ENCODE results near the gene NCAPD2.

DNA sequence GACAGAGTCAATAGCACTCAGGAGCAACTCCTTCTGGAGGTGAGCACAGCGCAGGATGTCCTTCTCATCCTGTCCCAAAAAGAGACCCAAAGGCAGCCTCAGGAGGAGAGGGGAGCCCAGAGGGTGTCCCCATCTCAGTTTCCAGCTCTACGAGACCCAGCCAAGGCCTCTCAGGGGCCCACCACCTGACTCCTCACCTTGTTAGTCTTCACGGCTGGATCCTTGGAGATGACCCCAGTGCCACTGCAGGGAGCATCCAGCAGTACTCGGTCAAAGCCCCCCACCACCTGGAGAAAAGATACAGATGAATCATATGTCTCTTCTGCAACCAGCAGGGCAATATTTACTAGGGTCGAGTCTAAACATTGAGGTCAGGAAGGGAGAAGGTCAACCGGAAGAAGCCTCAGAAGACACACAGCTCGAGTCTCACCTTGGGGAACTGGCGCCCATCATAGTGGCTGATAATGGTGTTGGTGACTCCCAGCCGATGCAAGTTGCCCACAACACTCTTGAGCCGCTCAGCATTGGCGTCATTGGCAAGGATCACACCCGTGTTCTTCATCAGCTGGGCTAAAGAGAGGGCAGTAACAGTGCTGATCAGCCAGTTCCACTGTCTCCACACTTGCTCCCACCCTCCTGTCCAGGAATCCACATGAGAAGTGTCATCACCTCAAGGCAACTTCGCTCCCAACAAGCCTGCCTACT, 66.8 kb downstream of the NCAPD2 start:
- TF ChIP-seq, protein P1, sequence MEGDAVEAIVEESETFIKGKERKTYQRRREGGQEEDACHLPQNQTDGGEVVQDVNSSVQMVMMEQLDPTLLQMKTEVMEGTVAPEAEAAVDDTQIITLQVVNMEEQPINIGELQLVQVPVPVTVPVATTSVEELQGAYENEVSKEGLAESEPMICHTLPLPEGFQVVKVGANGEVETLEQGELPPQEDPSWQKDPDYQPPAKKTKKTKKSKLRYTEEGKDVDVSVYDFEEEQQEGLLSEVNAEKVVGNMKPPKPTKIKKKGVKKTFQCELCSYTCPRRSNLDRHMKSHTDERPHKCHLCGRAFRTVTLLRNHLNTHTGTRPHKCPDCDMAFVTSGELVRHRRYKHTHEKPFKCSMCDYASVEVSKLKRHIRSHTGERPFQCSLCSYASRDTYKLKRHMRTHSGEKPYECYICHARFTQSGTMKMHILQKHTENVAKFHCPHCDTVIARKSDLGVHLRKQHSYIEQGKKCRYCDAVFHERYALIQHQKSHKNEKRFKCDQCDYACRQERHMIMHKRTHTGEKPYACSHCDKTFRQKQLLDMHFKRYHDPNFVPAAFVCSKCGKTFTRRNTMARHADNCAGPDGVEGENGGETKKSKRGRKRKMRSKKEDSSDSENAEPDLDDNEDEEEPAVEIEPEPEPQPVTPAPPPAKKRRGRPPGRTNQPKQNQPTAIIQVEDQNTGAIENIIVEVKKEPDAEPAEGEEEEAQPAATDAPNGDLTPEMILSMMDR (IDR thresholded peaks at IDR 0.05): no peak
- no peak for TF ChIP-seq POLR2A (IDR thresholded peaks at IDR 0.05)
